SK-N-SH (cell line): Measurements from ENCODE around the gene GPRC5B. TPM values are rescaled to one million over a fixed set of nuclear protein-coding genes. Genes with fewer than 3 reads are reported as not detected.

Experiments used
- CTCF ChIA-PET: fragments of 300-600, 350-600 bp; formaldehyde crosslinking; extraction: SDS; loops from one replicate; lab custom pipeline; 2021; lab: Yijun Ruan, JAX
- POLR2A ChIA-PET: fragments of 350-600 bp; sonication (Branson Sonifier 250); formaldehyde crosslinking; extraction: SDS; loops from one replicate; lab custom pipeline; 2020; ENCODE audit warnings: antibody characterized with exemption, inconsistent platforms; lab: Yijun Ruan, JAX
- DNase-seq: peaks from one replicate; pipeline ENCODE4 v3.0.0; 2012
- H2AFZ ChIP-seq: fragments of 200-600 bp; sonication (generic); 2 replicates; pipeline ENCODE4 v1.8.1; 2016; ENCODE audit warnings: antibody characterized with exemption, mild to moderate bottlenecking, low read depth
- H3F3A ChIP-seq: fragments of 200-600 bp; sonication (generic); replicated peaks from 2 replicates; pipeline ENCODE3; 2016; ENCODE audit warnings: antibody characterized with exemption, mild to moderate bottlenecking; ENCODE audit not compliant: insufficient read depth
- H3K27ac ChIP-seq, 2 experiments: fragments of 200-500 bp in 1 of 2; fragments of 200-600 bp in 1 of 2; sonication (Bioruptor generic) in 1 of 2; sonication (generic), shearing (Covaris generic) in 1 of 2; 2 replicates each; pipeline versions ENCODE4 v1.5.1 to v1.6.1; 2014 to 2016; ENCODE audit warnings: low read depth in 2 of 2, inconsistent platforms in 1 of 2, low read length in 1 of 2, mild to moderate bottlenecking in 1 of 2, mixed read lengths in 1 of 2
- H3K27me3 ChIP-seq: fragments of 200-600 bp; sonication (generic), shearing (Covaris generic); 2 replicates; pipeline ENCODE4 v1.6.1; 2016; ENCODE audit warnings: mixed run types; ENCODE audit not compliant: insufficient read depth
- H3K36me3 ChIP-seq, 2 experiments: fragments of 200-500 bp in 1 of 2; fragments of 200-600 bp in 1 of 2; sonication (Bioruptor generic) in 1 of 2; sonication (generic) in 1 of 2; replicated peaks in 1 of 2; 2 replicates each; pipeline versions ENCODE3 to v1.5.1; 2014 to 2016; ENCODE audit warnings: low read length in 1 of 2, mild to moderate bottlenecking in 1 of 2; ENCODE audit not compliant: insufficient read depth in 2 of 2, control insufficient read depth in 1 of 2
- H3K4me1 ChIP-seq, 2 experiments: fragments of 200-500 bp in 1 of 2; fragments of 200-600 bp in 1 of 2; sonication (Bioruptor generic) in 1 of 2; sonication (generic), shearing (Covaris generic) in 1 of 2; 2 replicates each; pipeline versions ENCODE4 v1.5.1 to v1.6.1; 2014 to 2016; ENCODE audit warnings: low read depth in 1 of 2, low read length in 1 of 2, mixed run types in 1 of 2; ENCODE audit not compliant: insufficient read depth in 2 of 2, control insufficient read depth in 1 of 2
- H3K4me2 ChIP-seq: fragments of 200-600 bp; sonication (generic), shearing (Covaris generic); 2 replicates; pipeline ENCODE4 v1.6.1; 2017; ENCODE audit warnings: mixed run types
- H3K4me3 ChIP-seq, 2 experiments: fragments of 200-500 bp in 1 of 2; fragments of 200-600 bp in 1 of 2; sonication (Bioruptor generic) in 1 of 2; sonication (generic), shearing (Covaris generic) in 1 of 2; 2 replicates each; pipeline versions ENCODE4 v1.5.1 to v1.8.1; 2014 to 2016; ENCODE audit warnings: low read depth in 2 of 2, inconsistent platforms in 1 of 2, low read length in 1 of 2, mild to moderate bottlenecking in 1 of 2, mixed read lengths in 1 of 2, moderate library complexity in 1 of 2
- H3K79me2 ChIP-seq: fragments of 200-600 bp; sonication (generic); 2 replicates; pipeline ENCODE4 v1.8.1; 2017; ENCODE audit warnings: mild to moderate bottlenecking; ENCODE audit not compliant: insufficient read depth
- H3K9ac ChIP-seq: fragments of 200-600 bp; sonication (generic); 2 replicates; pipeline ENCODE4 v1.6.1; 2017; ENCODE audit warnings: mixed run types
- H3K9me2 ChIP-seq: fragments of 200-600 bp; sonication (generic); 2 replicates; pipeline ENCODE4 v1.6.1; 2017; ENCODE audit warnings: mixed run types
- H3K9me3 ChIP-seq: fragments of 200-600 bp; sonication (generic); 2 replicates; pipeline ENCODE4 v1.6.1; 2017; ENCODE audit warnings: mixed run types, mild to moderate bottlenecking, moderate library complexity
- H4K20me1 ChIP-seq: fragments of 200-600 bp; sonication (generic); 2 replicates; pipeline ENCODE4 v1.6.1; 2017; ENCODE audit warnings: mild to moderate bottlenecking, mixed run types; ENCODE audit not compliant: insufficient read depth
- CHD2 ChIP-seq: fragments of 150-350 bp; IDR thresholded peaks from 2 replicates; pipeline ENCODE4 v1.6.1; 2018; ENCODE audit warnings: low read length; ENCODE audit not compliant: partially characterized antibody
- CTCF ChIP-seq: fragments of 200-600 bp; sonication (generic); IDR thresholded peaks from 2 replicates; pipeline ENCODE4 v1.6.1; 2017; ENCODE audit warnings: antibody characterized with exemption, mild to moderate bottlenecking, moderate library complexity
- FOXJ3 ChIP-seq: sonication (generic); formaldehyde crosslinking; IDR thresholded peaks from 2 replicates; pipeline ENCODE4 v1.5.1; 2020; ENCODE audit warnings: mild to moderate bottlenecking, missing genetic modification reagents
- IRF3 ChIP-seq: fragments of 150-350 bp; IDR thresholded peaks from 2 replicates; pipeline ENCODE4 v1.6.1; 2016; ENCODE audit warnings: mild to moderate bottlenecking, low read depth, low read length
- JUND ChIP-seq: IDR thresholded peaks from 2 replicates; pipeline ENCODE4 v1.4.0; 2012
- MXI1 ChIP-seq: IDR thresholded peaks from 2 replicates; pipeline ENCODE4 v1.6.1; 2012; ENCODE audit warnings: mild to moderate bottlenecking, low read depth, low read length, improper control_type of control experiment
- NRF1 ChIP-seq: IDR thresholded peaks from 2 replicates; pipeline ENCODE4 v1.6.1; 2012; ENCODE audit warnings: low read depth, mild to moderate bottlenecking, low read length
- REST ChIP-seq: IDR thresholded peaks from 2 replicates; pipeline ENCODE4 v1.6.1; 2012; ENCODE audit warnings: mild to moderate bottlenecking, low read depth, low read length, moderate library complexity
- RFX5 ChIP-seq: IDR thresholded peaks from 2 replicates; pipeline ENCODE4 v1.6.1; 2012; ENCODE audit warnings: mild to moderate bottlenecking, improper control_type of control experiment, low read length
- TCF12 ChIP-seq: IDR thresholded peaks from 2 replicates; pipeline ENCODE4 v1.4.0; 2012
- TEAD4 ChIP-seq: IDR thresholded peaks from 2 replicates; pipeline ENCODE4 v1.4.0; 2012; ENCODE audit warnings: mild to moderate bottlenecking, borderline replicate concordance; ENCODE audit not compliant: insufficient read depth
- WGBS: methylation state at CpG from one replicate; pipeline ENCODE4 v1.1.6; 2017; ENCODE audit warnings: low lambda C conversion rate; 5-methylcytosine and 5-hydroxymethylcytosine counted together
- polyA plus RNA-seq, 3 experiments: library from polyadenylated mRNA; depleted of rRNA; stranded (reverse); fragments of >200 nt; gene quantifications; 2 replicates each; pipeline ENCODE4 v1.2.3, GENCODE V29; 2012

Gene GPRC5B
- polyA plus RNA-seq, 1 of the 3 experiments (the other 2 are of a cell fraction) = 1.1 TPM

- ChIA-PET CTCF (interaction anchor here (1.2 kb wide), 1 partner anchor 15 kb away, joined by 4 read pairs; no protein-coding TSS in a partner anchor), POLR2A (no interaction called here)
- no peaks in the 10 kb centered on the region; a peak in 1 of 4 replicates for H3K4me1 ChIP-seq
- H3K9ac ChIP-seq = no peak overlapping the region
- H3K9me2 ChIP-seq = no peaks in the 10 kb centered on the region
- H3K36me3 ChIP-seq = no peaks in the 10 kb centered on the region
- no peaks in the 10 kb centered on the region for H3K9me3 ChIP-seq
- no peaks in the 10 kb centered on the region for H3F3A ChIP-seq
- H3K79me2 ChIP-seq = no peaks in the 10 kb centered on the region
- 88% methylated on average over 16 of the region's 16 CpGs for WGBS
- no peak overlapping the region for H3K27ac ChIP-seq
- no peak for DNase-seq
- no peak overlapping the region for H3K4me2 ChIP-seq
- H3K27me3 ChIP-seq = no peaks in the 10 kb centered on the region
- TF ChIP-seq MXI1 (no peak), FOXJ3 (CRISPR knock-in tag) (no peak), CHD2 (no peak), IRF3 (no peak), NRF1 (no peak), JUND (no peak), CTCF (no peak), REST (no peak), RFX5 (no peak), TEAD4 (no peak), TCF12 (no peak)
- H3K4me3 ChIP-seq = no peak overlapping the region
- no peaks in the 10 kb centered on the region for H4K20me1 ChIP-seq
- H2AFZ ChIP-seq = no peak overlapping the region
Measured at GRCh38 chr16:19857593-19858339, 26.9 kb downstream of the GPRC5B start.
